H54 (cell line): ENCODE results near the gene PRKCG.
A peak's percentile ranks its signal among the peaks of the same experiment; 100 is the strongest.

Source experiments
- DNase-seq: peaks from one replicate; pipeline ENCODE4 v3.0.0; 2011; ENCODE audit warnings: low spot score, mixed read lengths; ENCODE audit not compliant: insufficient read length
- FAIRE-seq: peaks from 3 replicates; lab custom pipeline; 2011; peaks lifted over from hg19 to GRCh38; lab: Jason Lieb, UNC
- POLR2A ChIP-seq: IDR thresholded peaks from 2 replicates; pipeline ENCODE4 v1.6.1; 2011; ENCODE audit warnings: low read depth, mild to moderate bottlenecking, low read length

PRKCG gene

GRCh38 chr19:53897459-53897858 is 15.5 kb downstream of the PRKCG start:
- no peak for DNase-seq
- no peak for TF ChIP-seq POLR2A
- no peak for FAIRE-seq

GRCh38 chr19:53898166-53898565 is 16.2 kb downstream of the PRKCG start:
- TF ChIP-seq POLR2A: no peak
- DNase-seq: no peak
- no peak for FAIRE-seq

GRCh38 chr19:53898636-53899341 is 16.8 kb downstream of the PRKCG start:
- DNase-seq (no peak), FAIRE-seq (no peak)
- TF ChIP-seq POLR2A: no peak

GRCh38 chr19:53900191-53900860 is 18.3 kb downstream of the PRKCG start:
- no peak for DNase-seq
- no peak for TF ChIP-seq POLR2A
- no peak for FAIRE-seq

GRCh38 chr19:53903055-53903680 is 21.2 kb downstream of the PRKCG start:
- peak; percentile 65 for DNase-seq
- no peak for TF ChIP-seq POLR2A
- FAIRE-seq: no peak

GRCh38 chr19:53904909-53905308 is 22.9 kb downstream of the PRKCG start:
- FAIRE-seq: no peak
- no peak for DNase-seq
- TF ChIP-seq POLR2A: no peak

- FAIRE-seq (no peak), DNase-seq (no peak)
- TF ChIP-seq POLR2A: no peak
Measured at GRCh38 chr19:53905787-53906186, 23.8 kb downstream of the PRKCG start.

- TF ChIP-seq POLR2A: no peak
- peak; percentile 98 for DNase-seq
- FAIRE-seq: no peak
Measured at GRCh38 chr19:53906211-53907192, 24.5 kb downstream of the PRKCG start.

GRCh38 chr19:53907193-53907581 is 25.2 kb downstream of the PRKCG start:
- TF ChIP-seq POLR2A: no peak
- no peak for FAIRE-seq

GRCh38 chr19:53907690-53908089 is 25.7 kb downstream of the PRKCG start:
- TF ChIP-seq POLR2A: no peak
- FAIRE-seq (no peak), DNase-seq (no peak)

More at GRCh38 chr19:53907193-53907581, 25.2 kb downstream of the PRKCG start:
- no peak for DNase-seq

- FAIRE-seq: no peak
- no peak for TF ChIP-seq POLR2A
- DNase-seq: peak; percentile 86
Measured at GRCh38 chr19:53908106-53908934, 26.3 kb downstream of the PRKCG start.

- DNase-seq (no peak), FAIRE-seq (no peak)
- TF ChIP-seq POLR2A: no peak
Measured at GRCh38 chr19:53908935-53909415, 27.0 kb downstream of the PRKCG start, which contains the start of gene CACNG7. TSS of gene CACNG7 (plus strand) at chr19:53909278. CDS start at chr19:53912832, 3,554 bp downstream.
